ENCODE measurements around the gene ATRNL1. TPM values are rescaled to one million over a fixed set of nuclear protein-coding genes. Genes with fewer than 3 reads are reported as not detected.
"Not testable (repeated sequence)": the region's sequence is repeated elsewhere in the genome, so short reads cannot be mapped to it uniquely, and the experiment has no call there.

Gene ATRNL1
- polyA plus RNA-seq, 1 donor from 2014 or later: 47.8 TPM

DNA sequence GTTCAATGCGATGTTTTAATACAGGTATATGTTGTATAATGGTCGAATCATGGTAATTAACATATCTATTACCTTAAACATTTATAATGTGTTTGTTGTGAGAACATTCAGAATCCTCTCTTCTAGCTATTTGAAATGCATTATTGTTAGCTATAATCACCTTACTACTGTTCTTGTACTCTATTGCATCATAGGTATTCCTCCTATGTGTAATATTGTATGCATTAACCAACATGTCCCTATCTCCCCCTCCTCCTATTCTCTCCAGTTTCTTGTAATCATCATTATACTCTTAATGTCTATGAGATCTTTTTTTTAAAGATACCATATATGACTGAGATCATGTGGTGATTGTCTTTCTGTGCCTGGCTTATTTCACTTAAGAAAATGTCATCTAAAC is 235.2 kb downstream of the ATRNL1 start:
- Histone ChIP-seq H4K20me1 (ENCODE audit: insufficient read depth) (no peaks in the 10 kb centered on the region), H3K9ac (ENCODE audit: low read length) (no peak overlapping the region), H3K36me3 (ENCODE audit: insufficient read depth, low read length) (no peaks in the 10 kb centered on the region), H3K4me3 (ENCODE audit: low read length) (no peak overlapping the region), H3K4me2 (ENCODE audit: low read length) (no peak overlapping the region), H3F3A (ENCODE audit: insufficient read depth, low read length, poor library complexity, severe bottlenecking) (no peaks in the 10 kb centered on the region), H3K79me2 (replicated peaks; ENCODE audit: insufficient read depth, low read length) (no peaks in the 10 kb centered on the region), H2AFZ (ENCODE audit: low read depth, low read length) (no peak overlapping the region), H3K9me3 (ENCODE audit: low read length) (no peaks in the 10 kb centered on the region), H3K9me2 (ENCODE audit: insufficient read depth, low read length) (no peaks in the 10 kb centered on the region), H3K27me3 (ENCODE audit: insufficient read depth, low read depth, low read length) (no peaks in the 10 kb centered on the region), H3K27ac (ENCODE audit: low read length) (no peak overlapping the region)
- TF ChIP-seq TAF1 (IDR thresholded peaks at IDR 0.05; ENCODE audit: low read depth): no peak

DNA sequence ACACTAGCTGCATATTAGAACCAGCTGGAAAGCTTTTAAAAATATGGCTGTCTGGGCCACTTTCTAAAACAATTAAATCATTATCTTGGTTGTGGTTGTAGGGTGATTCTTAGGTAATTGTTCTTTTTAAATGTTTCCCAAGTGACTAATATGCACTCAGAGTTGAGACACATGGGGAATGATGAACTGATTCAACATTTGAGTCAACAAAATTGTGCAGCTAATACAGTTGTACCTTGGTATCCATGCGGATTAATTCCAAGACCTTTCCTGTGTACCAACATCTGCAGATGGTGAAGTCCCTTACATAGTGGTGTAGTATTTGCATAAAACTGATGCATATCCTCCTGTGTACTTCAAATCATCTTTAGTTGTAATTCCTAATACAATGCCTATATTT is 242.2 kb downstream of the ATRNL1 start:
- no peak overlapping the region for H3K4me2 ChIP-seq (ENCODE audit: low read length)
- H3K27me3 ChIP-seq (ENCODE audit: insufficient read depth, low read depth, low read length): no peaks in the 10 kb centered on the region
- TF ChIP-seq SMC3 (conservative IDR thresholded peaks at IDR 0.05; ENCODE audit: poor library complexity): no peak
- TF ChIP-seq POLR2AphosphoS5 (IDR thresholded peaks at IDR 0.05): no peak
- TF ChIP-seq EP300 (conservative IDR thresholded peaks at IDR 0.05; ENCODE audit: poor library complexity, severe bottlenecking): no peak
- TF ChIP-seq, protein P1, sequence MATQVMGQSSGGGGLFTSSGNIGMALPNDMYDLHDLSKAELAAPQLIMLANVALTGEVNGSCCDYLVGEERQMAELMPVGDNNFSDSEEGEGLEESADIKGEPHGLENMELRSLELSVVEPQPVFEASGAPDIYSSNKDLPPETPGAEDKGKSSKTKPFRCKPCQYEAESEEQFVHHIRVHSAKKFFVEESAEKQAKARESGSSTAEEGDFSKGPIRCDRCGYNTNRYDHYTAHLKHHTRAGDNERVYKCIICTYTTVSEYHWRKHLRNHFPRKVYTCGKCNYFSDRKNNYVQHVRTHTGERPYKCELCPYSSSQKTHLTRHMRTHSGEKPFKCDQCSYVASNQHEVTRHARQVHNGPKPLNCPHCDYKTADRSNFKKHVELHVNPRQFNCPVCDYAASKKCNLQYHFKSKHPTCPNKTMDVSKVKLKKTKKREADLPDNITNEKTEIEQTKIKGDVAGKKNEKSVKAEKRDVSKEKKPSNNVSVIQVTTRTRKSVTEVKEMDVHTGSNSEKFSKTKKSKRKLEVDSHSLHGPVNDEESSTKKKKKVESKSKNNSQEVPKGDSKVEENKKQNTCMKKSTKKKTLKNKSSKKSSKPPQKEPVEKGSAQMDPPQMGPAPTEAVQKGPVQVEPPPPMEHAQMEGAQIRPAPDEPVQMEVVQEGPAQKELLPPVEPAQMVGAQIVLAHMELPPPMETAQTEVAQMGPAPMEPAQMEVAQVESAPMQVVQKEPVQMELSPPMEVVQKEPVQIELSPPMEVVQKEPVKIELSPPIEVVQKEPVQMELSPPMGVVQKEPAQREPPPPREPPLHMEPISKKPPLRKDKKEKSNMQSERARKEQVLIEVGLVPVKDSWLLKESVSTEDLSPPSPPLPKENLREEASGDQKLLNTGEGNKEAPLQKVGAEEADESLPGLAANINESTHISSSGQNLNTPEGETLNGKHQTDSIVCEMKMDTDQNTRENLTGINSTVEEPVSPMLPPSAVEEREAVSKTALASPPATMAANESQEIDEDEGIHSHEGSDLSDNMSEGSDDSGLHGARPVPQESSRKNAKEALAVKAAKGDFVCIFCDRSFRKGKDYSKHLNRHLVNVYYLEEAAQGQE (IDR thresholded peaks at IDR 0.05; ENCODE audit: borderline replicate concordance): no peak
- TF ChIP-seq MXI1 (conservative IDR thresholded peaks at IDR 0.05; ENCODE audit: poor library complexity, severe bottlenecking): no peak
- TF ChIP-seq EZH2 (IDR thresholded peaks at IDR 0.05; ENCODE audit: borderline replicate concordance, insufficient read depth, low read length, poor library complexity, severe bottlenecking): no peak
- no peaks in the 10 kb centered on the region for H3K36me3 ChIP-seq (ENCODE audit: insufficient read depth, low read length)
- H3K9me3 ChIP-seq (ENCODE audit: low read length): no peaks in the 10 kb centered on the region
- no peaks in the 10 kb centered on the region for H3K79me2 ChIP-seq (replicated peaks; ENCODE audit: insufficient read depth, low read length)
- no peak overlapping the region for H3K9ac ChIP-seq (ENCODE audit: low read length)
- no peak overlapping the region for H3K27ac ChIP-seq (ENCODE audit: low read length)
- H3F3A ChIP-seq (ENCODE audit: insufficient read depth, low read length, poor library complexity, severe bottlenecking): no peaks in the 10 kb centered on the region
- no peak overlapping the region for H3K4me3 ChIP-seq (ENCODE audit: low read length)
- H3K9me2 ChIP-seq (ENCODE audit: insufficient read depth, low read length): no peaks in the 10 kb centered on the region
- no peaks in the 10 kb centered on the region for H4K20me1 ChIP-seq (ENCODE audit: insufficient read depth)
- no peak overlapping the region for H2AFZ ChIP-seq (ENCODE audit: low read depth, low read length)

DNA sequence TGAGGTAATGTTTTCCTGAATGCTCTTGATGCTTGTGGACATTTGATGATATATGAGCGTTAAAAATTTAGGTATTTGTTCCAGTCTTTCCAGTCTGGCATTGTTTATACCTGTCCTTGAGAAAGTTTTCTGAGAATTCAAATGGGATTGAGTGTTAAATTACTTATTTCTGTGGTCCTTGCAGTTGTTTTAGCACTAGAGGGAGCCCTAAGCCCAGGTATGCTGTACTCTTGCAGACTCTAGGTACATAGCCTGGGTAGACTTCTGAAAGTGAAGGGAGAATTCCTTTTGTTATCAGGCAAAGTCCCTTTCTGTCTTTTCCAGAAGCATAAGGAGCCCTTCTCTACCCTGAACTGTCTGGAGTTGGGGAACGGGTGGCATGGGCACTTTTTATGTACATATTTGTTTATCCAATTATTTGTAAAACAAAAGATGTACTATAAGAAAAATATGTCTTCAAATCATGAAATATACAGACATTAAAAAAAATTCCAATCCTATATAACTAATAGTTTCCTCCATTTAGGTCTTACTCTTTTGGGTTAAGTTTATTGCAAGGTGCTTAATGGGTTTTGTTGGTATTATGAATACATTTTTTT is 262.1 kb downstream of the ATRNL1 start:
- no peaks in the 10 kb centered on the region for H3K9me2 ChIP-seq (ENCODE audit: insufficient read depth, low read length)
- no peak overlapping the region for H2AFZ ChIP-seq (ENCODE audit: low read depth, low read length)
- no peak overlapping the region for H3K27ac ChIP-seq (ENCODE audit: low read length)
- no peak overlapping the region for H3K4me3 ChIP-seq (ENCODE audit: low read length)
- TF ChIP-seq, protein P2, sequence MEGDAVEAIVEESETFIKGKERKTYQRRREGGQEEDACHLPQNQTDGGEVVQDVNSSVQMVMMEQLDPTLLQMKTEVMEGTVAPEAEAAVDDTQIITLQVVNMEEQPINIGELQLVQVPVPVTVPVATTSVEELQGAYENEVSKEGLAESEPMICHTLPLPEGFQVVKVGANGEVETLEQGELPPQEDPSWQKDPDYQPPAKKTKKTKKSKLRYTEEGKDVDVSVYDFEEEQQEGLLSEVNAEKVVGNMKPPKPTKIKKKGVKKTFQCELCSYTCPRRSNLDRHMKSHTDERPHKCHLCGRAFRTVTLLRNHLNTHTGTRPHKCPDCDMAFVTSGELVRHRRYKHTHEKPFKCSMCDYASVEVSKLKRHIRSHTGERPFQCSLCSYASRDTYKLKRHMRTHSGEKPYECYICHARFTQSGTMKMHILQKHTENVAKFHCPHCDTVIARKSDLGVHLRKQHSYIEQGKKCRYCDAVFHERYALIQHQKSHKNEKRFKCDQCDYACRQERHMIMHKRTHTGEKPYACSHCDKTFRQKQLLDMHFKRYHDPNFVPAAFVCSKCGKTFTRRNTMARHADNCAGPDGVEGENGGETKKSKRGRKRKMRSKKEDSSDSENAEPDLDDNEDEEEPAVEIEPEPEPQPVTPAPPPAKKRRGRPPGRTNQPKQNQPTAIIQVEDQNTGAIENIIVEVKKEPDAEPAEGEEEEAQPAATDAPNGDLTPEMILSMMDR (IDR thresholded peaks at IDR 0.05; ENCODE audit: poor library complexity, severe bottlenecking): peak; percentile 86
- TF ChIP-seq, protein P1 (IDR thresholded peaks at IDR 0.05; ENCODE audit: borderline replicate concordance): no peak
- TF ChIP-seq RAD21 (conservative IDR thresholded peaks at IDR 0.05): peak; percentile 91
- TF ChIP-seq SMC3 (conservative IDR thresholded peaks at IDR 0.05; ENCODE audit: poor library complexity): peak; percentile 90
- H3K9me3 ChIP-seq (ENCODE audit: low read length): no peaks in the 10 kb centered on the region
- no peaks in the 10 kb centered on the region for H3K27me3 ChIP-seq (ENCODE audit: insufficient read depth, low read depth, low read length)
- H3K4me2 ChIP-seq (ENCODE audit: low read length): no peak overlapping the region
- H3K79me2 ChIP-seq (replicated peaks; ENCODE audit: insufficient read depth, low read length): no peaks in the 10 kb centered on the region
- H3K9ac ChIP-seq (ENCODE audit: low read length): no peak overlapping the region
- no peaks in the 10 kb centered on the region for H3F3A ChIP-seq (ENCODE audit: insufficient read depth, low read length, poor library complexity, severe bottlenecking)
- no peaks in the 10 kb centered on the region for H3K36me3 ChIP-seq (ENCODE audit: insufficient read depth, low read length)
- no peaks in the 10 kb centered on the region for H4K20me1 ChIP-seq (ENCODE audit: insufficient read depth)

DNA sequence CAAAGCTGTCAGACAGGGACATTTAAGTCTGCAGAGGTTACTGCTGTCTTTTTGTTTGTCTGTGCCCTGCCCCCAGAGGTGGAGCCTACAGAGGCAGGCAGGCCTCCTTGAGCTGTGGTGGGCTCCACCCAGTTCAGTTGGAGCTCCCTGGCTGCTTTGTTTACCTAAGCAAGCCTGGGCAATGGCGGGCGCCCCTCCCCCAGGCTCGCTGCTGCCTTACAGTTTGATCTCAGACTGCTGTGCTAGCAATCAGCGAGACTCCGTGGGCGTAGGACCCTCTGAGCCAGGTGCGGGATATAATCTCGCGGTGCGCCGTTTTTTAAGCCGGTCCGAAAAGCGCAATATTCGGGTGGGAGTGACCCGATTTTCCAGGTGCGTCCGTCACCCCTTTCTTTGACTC is 274.8 kb downstream of the ATRNL1 start:
- H4K20me1 ChIP-seq (ENCODE audit: insufficient read depth); H3K9me2 ChIP-seq (ENCODE audit: insufficient read depth, low read length); H3K27me3 ChIP-seq (ENCODE audit: insufficient read depth, low read depth, low read length); H3F3A ChIP-seq (ENCODE audit: insufficient read depth, low read length, poor library complexity, severe bottlenecking); H3K4me3 ChIP-seq (ENCODE audit: low read length); H3K9ac ChIP-seq (ENCODE audit: low read length); H3K9me3 ChIP-seq (ENCODE audit: low read length); H3K79me2 ChIP-seq (replicated peaks; ENCODE audit: insufficient read depth, low read length); H3K4me2 ChIP-seq (ENCODE audit: low read length); H3K27ac ChIP-seq (ENCODE audit: low read length); H2AFZ ChIP-seq (ENCODE audit: low read depth, low read length); H3K36me3 ChIP-seq (ENCODE audit: insufficient read depth, low read length): not testable (repeated sequence)
